Measurements from ENCODE around the gene DNAJC7.
"Not testable (repeated sequence)": the region's sequence is repeated elsewhere in the genome, so short reads cannot be mapped to it uniquely, and the experiment has no call there.

The DNAJC7 gene

DNA sequence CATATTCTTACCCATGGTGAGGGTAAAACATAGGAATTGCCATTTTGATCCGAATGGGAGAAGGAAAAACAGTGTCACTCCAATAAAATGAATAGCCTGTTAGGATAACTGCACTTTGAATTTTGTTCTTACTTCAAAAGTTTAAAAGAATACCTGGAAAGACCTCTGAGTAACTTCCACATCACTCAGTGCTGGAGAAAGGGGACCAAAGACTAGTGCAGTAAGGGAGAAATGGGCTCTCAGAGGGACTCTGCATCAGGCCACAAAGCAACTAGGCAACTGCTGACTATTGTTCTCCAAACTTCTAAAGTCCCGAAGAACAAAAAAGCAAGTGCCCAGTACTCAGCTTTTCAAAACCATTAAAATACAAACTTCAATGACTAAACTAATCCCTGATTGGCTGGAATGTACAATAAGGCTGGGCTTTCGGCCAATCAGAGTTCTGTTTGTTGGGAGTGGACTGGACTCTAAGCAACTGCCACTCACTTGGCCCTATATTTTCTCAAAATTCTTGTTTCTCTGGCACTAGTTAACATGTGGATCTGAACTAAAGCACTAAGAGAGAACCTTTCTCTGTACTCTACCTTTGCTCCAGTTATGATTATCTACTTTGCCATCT, 6.2 kb downstream of the DNAJC7 start:
- no peak for DNase-seq

DNA sequence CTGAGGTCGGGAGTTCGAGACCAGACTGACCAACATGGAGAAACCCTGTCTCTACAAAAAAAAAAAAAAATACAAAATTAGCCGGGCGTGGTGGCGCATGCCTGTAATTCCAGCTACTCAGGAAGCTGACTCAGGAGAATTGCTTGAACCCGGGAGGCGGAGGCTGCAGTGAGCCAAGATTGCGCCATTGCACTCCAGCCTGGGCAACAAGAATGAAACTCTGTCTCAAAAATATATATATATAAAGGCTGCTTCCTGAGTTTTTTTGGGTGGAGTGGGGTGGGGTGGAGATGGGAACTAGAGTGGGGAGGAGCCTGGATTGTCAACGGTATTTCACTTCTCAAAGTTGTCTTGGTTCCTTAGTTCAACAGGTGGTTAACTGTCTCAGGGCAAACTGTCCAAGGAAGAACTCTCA, 7.0 kb downstream of the DNAJC7 start:
- not testable (repeated sequence) for DNase-seq

DNA sequence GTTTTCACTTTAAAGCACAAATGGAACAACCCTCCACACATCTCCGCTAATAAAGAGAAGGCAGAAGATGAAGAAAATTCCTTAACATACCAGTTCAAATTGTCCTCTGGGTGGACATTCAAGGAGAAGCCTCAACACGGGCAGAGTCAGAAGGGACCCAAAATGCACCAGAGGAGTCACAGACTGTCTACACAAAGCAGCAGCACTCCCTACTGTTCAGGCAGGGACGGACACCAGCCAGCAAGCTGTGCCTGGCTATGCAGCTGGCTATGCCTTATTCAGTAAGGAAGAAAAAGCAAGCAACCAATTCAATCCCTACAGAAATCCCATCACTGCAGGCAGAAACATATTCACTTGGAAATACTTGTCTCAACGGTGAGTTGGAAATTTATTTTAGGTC, 8.1 kb downstream of the DNAJC7 start:
- no peak for DNase-seq

DNA sequence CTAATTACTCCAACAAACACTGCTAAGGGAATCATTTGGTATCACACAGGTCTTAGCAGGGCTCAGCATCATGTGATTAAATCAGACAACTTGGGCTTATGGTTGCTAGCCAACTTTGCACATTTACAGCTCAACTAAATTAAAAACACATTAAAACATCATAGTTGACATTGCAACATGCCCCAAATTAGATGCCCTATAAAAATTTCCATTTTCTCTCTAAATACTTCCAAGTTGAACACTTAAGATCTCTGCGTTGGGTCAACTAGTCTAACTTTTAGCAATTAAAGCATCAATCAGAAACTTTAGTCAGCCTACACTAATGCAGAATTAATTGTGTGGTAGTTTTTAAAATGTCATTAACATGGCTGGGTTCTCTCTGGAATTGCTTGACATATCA, 12.1 kb downstream of the DNAJC7 start:
- DNase-seq, result no peak

DNA sequence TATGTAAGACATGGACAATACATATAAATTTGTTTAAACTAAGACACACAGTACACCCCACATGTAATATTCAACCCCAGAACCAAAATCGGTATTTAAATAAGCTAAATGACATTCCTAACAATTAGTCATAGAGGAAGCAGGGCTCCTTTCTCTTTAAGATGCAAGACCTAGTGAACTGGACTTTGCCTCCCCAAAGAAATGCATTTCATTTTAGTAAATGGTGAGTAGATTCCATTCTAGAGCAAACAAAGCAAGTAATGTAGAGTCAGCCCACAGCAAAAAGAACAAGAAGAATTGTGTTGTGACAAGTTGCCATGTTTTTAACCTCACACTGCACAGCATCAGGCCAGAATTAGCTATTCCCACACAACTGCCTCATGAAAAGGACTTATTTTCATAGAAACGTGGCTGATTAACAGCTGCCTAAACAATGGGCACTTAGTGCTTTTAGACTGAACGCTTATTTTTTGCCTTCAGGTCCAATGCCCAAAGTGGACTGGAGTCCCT, 14.4 kb downstream of the DNAJC7 start:
- DNase-seq, result no peak

DNA sequence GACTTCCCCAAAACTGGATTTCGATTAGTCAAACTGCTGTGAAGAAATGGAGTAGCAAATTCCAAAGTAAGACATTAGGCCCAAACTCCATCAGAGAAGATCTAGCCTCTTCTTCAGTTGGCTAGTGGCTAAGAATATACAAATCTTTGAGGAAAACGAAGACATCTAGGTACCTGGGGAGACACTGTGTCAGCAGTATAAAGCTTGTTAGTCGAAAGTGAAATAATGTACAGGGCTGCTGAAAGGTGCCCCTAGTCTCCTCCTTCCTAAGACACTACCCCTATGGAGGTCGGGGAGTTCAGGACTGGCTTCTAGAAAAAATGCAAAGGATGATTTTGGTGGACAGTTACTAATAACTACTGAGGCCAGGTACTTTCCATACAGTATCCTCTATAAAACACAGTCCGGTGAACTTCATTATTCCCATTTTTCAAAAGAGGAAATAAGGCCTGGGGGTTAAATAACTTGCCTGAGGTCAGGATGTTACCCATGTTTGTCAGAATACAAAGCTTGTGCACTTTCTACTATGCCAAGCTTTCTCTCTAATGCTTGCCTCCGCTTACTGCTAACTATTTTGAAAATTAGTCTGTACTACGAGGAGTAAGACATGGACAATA, 15.0 kb downstream of the DNAJC7 start:
- no peak for DNase-seq

DNA sequence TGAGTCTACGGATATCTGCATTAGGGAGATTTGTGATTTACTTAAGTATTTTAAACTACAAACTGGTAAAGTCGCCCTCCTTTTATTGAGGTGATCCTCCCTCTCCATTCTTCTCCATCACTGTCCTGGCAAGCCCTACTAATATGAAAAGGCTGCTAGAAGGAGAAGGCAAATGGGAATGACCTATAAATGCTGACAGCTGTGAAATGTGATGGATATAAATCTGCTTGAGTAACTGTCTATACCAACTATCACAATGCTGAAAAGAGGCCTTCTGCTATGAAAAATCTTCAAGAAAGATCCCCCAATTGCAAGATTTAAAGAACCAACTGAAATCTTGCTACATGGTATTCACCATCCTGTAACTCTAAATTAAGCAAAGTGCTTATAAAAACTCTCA, 15.5 kb downstream of the DNAJC7 start:
- no peak for DNase-seq

DNA sequence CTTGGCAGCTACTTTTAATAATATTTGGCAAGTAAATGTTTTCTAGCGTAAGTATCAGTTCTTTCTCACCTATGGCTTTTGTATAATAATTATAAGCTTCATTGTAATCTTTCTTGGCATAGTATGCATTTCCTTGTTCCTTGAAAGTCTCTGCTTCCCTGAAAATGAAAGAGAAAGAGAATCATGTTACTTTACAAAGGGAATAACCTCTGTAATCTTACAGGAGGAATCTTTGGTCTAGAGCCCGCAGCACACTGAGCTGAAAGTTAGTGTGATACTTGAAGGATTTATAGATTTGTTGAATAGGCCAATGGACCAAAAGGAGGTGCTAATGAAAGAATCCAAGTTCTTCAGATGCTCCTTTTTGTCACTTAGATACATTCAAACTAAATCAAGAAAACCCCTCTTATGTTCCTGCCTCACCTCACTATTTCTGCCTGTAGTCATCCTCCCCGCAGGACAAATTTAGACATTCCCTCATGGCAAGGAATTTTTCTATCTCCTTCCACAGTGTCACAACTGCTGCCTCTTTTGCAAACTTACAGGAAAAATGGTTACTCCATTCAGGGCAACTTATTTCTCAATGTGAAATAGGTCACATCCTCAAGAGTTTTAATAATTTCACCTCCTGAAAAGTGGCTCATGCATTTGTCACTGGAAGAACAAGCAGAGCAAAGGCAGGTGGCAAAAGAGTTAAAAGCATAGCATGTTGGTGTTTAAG, 16.7 kb downstream of the DNAJC7 start:
- no peak for DNase-seq

DNA sequence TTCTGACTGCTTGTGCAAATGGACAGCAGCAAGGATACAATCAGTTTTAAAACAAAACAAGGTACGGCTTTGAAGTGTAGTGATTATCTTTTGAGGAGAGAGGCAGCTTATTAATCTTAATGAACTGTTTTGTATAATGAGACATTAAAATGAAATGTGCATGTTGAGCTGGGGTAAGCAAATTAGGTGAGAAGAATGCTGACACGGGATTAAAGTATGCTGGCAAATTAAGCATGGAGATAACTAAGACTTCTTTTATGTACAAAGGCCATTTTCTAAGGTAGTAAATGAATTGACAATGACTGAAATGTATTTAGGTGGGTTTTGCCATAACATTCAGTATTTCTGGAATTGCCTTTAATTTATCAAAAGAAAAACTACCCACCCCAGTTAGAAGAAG, 18.7 kb downstream of the DNAJC7 start:
- no peak for DNase-seq

DNA sequence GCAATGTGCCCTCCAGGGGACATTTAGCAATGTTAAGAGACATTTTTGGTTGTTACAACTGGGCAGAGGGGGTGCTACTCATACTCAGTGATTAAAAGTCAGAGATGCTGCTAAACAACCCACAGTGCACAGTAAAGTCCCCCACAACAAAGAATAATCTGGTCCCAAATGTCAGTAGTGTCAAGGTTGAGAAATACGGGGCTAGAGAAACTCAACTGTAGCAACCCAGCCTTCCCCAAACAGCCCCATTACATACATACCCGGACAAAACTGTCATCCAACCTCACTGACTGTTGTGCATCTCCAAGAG, 20.4 kb downstream of the DNAJC7 start:
- no peak for DNase-seq

DNA sequence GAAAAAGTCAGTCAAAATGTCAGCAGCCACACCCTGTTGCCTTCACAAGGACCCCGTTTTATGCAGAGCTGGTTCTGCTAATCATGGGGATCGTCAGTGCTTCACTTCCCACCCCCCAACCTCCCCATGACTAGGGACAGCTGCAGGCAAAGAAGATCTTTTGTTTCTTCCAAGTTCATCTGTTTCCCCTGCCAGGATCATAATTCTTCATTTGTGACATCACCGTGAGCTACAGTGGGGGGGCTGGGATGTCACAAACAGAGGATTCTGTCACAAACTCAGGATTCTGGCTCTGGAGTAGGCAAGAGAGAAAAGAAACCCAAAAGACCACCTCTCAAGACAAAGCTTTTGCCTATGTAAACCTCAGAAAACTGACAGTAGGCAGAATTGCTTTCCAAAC, 24.7 kb downstream of the DNAJC7 start:
- DNase-seq, result no peak

DNA sequence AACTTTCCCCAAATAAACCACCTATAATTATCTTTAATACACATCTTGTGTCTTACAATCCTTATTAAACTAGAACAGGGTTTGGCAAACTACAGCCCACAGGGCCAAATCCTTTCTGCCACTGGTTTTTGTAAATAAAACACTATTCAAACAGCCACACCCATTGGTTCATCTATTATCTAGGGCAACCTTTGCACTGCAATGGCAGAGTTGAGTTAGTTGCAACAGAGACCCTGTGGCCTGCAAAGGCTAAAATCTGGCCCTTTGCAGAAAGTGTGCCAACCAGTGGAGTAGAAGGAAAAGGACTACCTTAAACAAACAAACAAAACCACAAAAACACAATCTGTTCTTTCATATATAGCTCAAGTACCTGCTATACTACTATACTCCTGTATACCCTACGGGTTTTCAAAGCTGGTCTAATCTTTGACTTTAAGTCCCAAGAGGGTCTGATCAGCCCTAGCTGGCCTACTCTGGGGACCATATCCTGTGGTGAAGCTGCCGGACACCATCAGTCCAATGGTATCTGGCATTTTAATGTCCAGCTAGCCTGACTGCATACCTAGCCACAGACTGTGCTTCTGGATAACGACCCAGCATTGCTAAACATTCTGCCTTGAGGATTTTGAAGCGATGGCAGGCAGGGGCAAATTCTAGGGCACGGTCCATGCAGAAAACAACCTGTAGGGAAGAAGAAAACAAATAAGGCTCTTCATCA, 27.4 kb downstream of the DNAJC7 start:
- no peak for DNase-seq

DNA sequence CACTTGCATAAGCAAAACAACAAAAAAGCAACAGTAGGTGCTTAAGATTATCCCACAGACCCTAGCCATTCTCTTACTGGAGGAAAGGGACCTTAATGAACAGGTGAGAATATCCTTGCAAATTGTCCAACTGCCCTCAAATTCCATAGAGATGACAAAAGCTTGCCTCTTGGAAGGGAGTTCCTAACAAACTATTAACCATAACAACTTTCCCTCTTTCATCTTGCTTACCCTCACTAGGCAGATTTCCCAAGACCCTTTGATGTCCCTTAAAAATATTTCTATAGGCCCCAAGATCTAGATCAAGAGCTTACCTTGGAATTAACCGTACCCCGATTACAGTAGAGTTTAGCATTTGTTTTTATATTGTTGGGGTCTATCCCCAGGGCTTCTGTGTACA, 28.8 kb downstream of the DNAJC7 start:
- DNase-seq, result no peak

DNA sequence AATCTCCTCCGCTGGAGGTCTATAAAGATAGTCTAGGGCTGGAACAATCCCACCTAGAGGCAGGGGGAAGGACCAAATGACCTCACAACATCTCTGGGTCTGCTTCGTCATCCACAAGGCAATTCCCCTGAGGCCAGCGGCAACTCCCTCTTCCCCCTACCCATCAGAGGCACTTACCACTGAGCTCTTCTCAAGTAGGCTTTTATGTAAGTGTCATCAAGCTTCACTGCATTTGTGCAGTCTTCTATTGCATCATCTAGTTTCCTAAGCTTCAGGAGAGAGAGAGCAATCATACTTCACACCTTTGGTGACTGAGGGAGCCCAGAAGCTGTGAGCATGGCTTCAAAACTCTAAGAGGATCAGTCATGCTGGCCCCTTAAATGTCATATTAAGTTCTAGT, 29.6 kb downstream of the DNAJC7 start:
- peak; percentile 45 to 83 for DNase-seq

DNA sequence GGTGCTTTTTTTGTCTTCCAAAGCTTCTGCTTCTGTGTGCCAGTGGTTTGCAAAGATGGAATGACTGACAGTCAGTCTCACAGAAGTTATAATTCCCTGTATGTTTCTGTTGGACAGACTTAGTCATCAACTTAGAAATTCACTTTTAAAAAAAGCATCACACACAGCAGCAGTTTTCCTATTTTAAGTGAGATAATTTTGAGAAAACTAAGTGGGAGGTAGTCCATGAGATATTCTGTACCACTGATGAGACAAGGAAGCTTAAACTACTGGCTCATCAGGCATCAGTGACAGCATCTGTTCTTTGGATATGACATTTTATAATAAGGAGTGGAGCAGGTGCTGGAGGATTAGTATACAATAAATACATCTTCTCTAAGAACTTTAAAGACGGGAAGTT, 30.6 kb downstream of the DNAJC7 start:
- peak in 1 of 2 experiments; percentile 74 for DNase-seq

DNA sequence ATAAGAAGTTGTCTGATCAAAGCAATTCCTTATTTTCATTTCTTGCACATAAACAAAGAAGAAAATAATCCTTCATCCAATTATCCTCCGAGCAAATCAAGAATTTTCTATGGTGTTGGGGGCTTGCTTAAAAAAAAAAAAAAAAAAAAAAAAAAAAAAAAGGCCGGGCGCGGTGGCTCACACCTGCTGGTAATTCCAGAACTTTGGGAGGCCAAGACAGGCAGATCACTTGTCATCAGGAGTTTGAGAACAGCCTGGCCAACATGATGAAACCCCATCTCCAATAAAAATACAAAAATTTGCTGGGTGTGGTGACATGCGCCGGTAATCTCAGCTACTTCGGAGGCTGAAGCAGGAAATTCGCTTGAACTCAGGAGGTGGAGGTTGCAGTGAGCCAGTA, 31.3 kb downstream of the DNAJC7 start:
- DNase-seq, result no peak

DNA sequence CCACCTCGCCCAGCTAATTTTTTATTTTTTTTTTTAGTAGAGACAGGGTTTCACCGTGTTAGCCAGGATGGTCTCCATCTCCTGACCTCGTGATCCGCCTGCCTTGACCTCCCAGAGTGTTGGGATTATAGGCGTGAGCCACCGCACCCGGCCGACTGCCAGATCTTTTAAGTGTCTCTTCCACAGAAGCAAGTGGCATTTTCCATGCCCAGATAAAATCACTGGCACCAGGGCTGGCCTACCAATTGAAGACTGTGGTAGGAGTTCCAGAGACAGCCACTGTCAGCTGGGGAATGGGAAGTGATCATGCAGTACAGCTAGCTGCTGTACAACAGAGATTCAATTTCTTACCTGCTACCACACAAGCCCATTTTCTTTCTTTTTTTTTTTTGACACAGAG, 32.8 kb downstream of the DNAJC7 start:
- no peak for DNase-seq

DNA sequence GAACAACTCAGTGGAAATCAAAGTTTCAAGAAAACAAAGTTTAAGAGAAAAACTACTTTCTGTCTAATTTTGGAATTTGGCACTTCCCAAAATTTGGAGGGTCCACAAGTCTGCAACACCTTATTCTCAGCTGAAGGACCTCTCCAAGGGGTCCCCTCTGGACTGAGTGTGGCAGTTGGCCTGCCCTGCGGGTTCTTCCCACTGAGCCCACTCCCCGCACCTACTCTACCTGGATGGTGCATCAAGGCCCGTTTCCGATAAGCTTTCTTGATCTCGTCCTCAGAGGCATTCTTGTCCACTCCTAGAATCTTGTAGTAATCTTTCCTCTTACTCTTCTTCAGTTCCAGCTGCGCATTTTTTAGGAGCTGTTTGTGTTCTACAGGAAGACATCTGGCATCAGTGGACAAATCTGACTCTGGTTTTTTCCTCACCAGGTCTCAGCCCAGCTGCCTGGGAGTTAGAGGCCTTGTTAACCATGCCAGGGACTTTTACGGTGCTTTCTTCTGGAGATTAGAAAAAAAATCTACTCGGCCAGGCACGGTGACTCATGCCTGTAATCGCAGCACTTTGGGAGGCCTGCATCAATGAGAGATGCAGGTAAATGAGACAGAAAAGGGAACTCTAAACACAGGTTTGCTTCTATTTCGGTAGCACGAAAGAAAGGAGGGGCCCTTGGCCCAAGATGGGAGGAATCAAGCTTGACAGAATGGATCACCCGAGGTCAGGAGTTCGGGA, 35.0 kb downstream of the DNAJC7 start:
- DNase-seq, result no peak

DNA sequence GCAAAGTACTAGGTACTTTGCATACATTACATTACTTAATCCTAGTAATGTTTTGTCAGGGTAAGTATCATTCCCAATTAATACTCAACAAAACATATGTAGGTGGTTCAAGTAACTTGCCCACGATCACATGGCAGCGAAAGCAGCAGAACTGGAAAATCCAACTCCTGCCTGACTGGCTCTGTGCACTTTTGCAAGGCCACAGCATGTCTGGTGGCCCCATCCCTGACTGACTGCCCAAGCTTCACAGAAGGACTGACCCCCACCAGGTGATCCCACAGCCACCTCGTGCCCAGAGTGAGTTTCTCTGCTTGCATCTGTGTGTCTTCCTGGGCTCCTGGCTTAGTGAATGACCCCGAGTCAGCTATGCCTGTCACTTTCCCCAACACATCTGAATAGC, 39.2 kb downstream of the DNAJC7 start:
- no peak for DNase-seq

DNA sequence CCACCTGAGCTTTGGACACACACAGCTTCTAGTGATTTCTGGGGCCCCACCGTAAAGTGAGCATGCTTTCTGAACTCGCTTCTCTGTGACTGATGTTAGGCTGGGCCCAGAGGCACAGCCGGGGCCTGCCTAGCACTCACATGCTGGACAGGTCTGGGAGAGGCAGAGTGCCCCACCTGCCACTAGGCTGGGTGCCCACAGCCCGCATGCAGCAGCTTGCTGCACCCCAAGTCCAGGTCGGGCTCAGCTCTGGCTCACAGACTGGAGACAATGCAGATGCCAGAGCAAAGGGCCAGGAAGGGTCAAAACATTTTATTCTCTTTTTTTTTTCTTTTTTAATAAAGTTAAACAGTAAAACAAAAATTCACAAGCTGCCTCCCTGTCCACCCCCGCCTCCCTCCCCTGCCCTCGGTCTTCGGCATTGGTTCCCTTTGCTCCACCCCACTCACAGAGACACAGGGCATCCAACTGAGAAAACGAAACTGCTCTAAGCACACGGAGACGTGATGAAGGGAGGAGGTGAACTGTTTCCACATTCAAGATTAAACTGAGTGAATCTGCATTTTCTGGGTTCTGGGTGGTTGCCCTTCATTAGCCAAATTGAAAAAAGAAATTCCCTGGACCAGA, 41.0 kb downstream of the DNAJC7 start:
- no peak for DNase-seq

DNA sequence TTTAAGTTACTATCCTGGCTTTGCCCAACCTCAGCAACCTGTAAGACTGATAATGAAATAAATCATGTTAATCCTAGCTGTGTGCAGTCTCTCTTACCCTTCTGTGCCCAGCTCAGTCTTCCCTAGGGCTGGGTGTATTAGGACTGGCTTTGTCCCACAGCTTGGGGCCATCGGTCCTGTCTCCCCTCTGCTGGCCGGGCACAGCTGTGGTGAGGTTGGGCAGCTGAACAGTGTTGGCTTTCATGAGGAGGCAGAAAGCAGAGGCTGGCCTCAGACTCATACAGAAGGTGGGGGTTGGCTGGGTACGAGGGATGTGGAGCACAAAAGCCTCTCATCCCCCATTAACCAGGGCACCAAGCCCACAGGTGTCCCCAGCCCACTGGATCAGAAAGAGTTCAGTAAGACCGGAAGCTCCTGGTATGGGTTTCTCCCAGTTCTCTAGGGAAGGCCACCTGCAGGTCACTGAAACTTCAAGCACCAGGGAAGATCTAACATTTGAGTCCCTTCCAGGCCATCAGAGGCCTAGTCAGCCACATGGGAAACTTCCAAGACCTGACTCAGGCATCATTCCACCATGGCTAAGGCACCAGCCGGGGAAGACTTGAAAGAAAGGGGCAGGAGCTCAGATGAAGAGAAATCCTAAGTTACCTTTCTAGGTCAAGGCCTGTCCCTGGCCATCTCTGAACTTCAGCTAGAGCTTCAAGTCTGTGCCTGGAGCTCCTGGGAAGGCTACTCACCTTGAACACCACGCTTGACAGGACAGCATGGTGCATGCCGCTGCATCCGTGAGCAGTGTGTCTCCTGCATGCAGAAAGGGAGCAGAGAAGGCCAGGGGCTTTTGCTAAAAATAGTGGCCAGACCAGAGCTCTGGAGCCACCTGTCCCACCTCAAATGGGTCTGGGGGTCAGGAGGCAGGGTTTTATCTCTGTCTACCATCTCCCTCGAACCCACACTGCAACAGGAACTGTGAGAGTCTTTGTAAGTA, 41.8 kb downstream of the DNAJC7 start:
- no peak for DNase-seq

All from NCI-H524 (cell line).